PC-3 (cell line): ENCODE measurements around the gene SNF8. TPM values are rescaled to one million over a fixed set of nuclear protein-coding genes. Genes with fewer than 3 reads are reported as not detected.
A peak's percentile ranks its signal among the peaks of the same experiment; 100 is the strongest.
"Not testable (repeated sequence)": the region's sequence is repeated elsewhere in the genome, so short reads cannot be mapped to it uniquely, and the experiment has no call there.

Experiments
- ATAC-seq: fragments of 200-7000 bp; cut with Tn5 transposase; 2 replicates; pipeline ENCODE4 v1.9.1; 2020; ENCODE audit warnings: mild to moderate bottlenecking, moderate library complexity
- BruUV-seq: library from RNA; stranded (reverse); fragments of 400-500 nt; replicated peaks from 2 replicates; lab custom pipeline; 2021; lab: Mats Ljungman, UMichigan
- CTCF ChIA-PET: fragments of 300-600 bp; sonication (Branson Sonifier 250); formaldehyde crosslinking; loops from one replicate; lab custom pipeline; 2022; ENCODE audit warnings: antibody characterized with exemption; lab: Charles Lee
- POLR2A ChIA-PET: fragments of 300-600 bp; sonication (Branson Sonifier 250); formaldehyde crosslinking; loops from one replicate; lab custom pipeline; 2022; ENCODE audit warnings: antibody characterized with exemption; ENCODE audit not compliant: unreplicated experiment; lab: Charles Lee
- DNase-seq: peaks from one replicate; pipeline ENCODE4 v3.0.0-alpha.2; 2015
- H2AFZ ChIP-seq: fragments of 300-600 bp; sonication (generic); 2 replicates; pipeline ENCODE4 v1.6.0; 2016; ENCODE audit warnings: antibody characterized with exemption, low read length
- H3F3A ChIP-seq: fragments of 300-600 bp; sonication (generic); one replicate; pipeline ENCODE4 v1.6.0; 2017; ENCODE audit warnings: antibody characterized with exemption, low read length, control low read depth, mild to moderate bottlenecking; ENCODE audit not compliant: unreplicated experiment
- H3K27ac ChIP-seq: fragments of 300-600 bp; sonication (generic); 2 replicates; pipeline ENCODE4 v1.5.1; 2016; ENCODE audit warnings: mild to moderate bottlenecking, low read length
- H3K27me3 ChIP-seq: fragments of 300-600 bp; sonication (generic); 2 replicates; pipeline ENCODE4 v1.6.1; 2016; ENCODE audit warnings: low read length, mixed read lengths
- H3K36me3 ChIP-seq: fragments of 300-600 bp; sonication (generic); 2 replicates; pipeline ENCODE4 v1.6.1; 2016; ENCODE audit warnings: low read depth, mixed run types, low read length, mixed read lengths
- H3K4me1 ChIP-seq: fragments of 300-600 bp; sonication (generic); 2 replicates; pipeline ENCODE4 v1.5.1; 2016; ENCODE audit warnings: low read length; ENCODE audit not compliant: insufficient read depth
- H3K4me2 ChIP-seq: fragments of 300-600 bp; sonication (generic); 2 replicates; pipeline ENCODE4 v1.6.0; 2016; ENCODE audit warnings: low read length
- H3K4me3 ChIP-seq: fragments of 300-600 bp; sonication (generic); 2 replicates; pipeline ENCODE4 v1.5.1; 2016; ENCODE audit warnings: mild to moderate bottlenecking, low read length, mixed read lengths
- H3K79me2 ChIP-seq: fragments of 300-600 bp; sonication (generic); 2 replicates; pipeline ENCODE4 v1.6.1; 2017; ENCODE audit warnings: low read length, mixed read lengths
- H3K9ac ChIP-seq: fragments of 300-600 bp; sonication (generic); 2 replicates; pipeline ENCODE4 v1.6.0; 2016; ENCODE audit warnings: mild to moderate bottlenecking, low read length
- H3K9me2 ChIP-seq: fragments of 300-600 bp; sonication (generic); replicated peaks from 2 replicates; pipeline ENCODE4 v1.6.1; 2016; ENCODE audit warnings: mixed run types, low read length, mixed read lengths
- H3K9me3 ChIP-seq: fragments of 300-600 bp; sonication (generic); 2 replicates; pipeline ENCODE4 v1.6.1; 2016; ENCODE audit warnings: low read length, mixed read lengths
- H4K20me1 ChIP-seq: fragments of 300-600 bp; sonication (generic); 2 replicates; pipeline ENCODE4 v1.6.1; 2016; ENCODE audit warnings: low read length, mixed read lengths
- CTCF ChIP-seq: fragments of 300-600 bp; sonication (generic); conservative IDR thresholded peaks from 2 replicates; pipeline ENCODE4 v1.5.1; 2017; ENCODE audit warnings: antibody characterized with exemption, low read depth, mild to moderate bottlenecking, low read length
- EZH2 ChIP-seq: fragments of 300-600 bp; sonication (generic); IDR thresholded peaks from one replicate; pipeline ENCODE4 v1.6.1; 2017; ENCODE audit warnings: antibody characterized with exemption, mild to moderate bottlenecking, low read length; ENCODE audit not compliant: unreplicated experiment
- EZH2phosphoT487 ChIP-seq: fragments of 300-600 bp; sonication (generic); IDR thresholded peaks from 2 replicates; pipeline ENCODE4 v1.6.1; 2018; ENCODE audit warnings: mild to moderate bottlenecking, antibody characterized with exemption, low read length, borderline replicate concordance
- intact Hi-C: fragments of 100-400 bp; cut with micrococcal nuclease; formaldehyde crosslinking; loops from 2 replicates; pipeline ENCODE4 v1.9.0; 2023
- total RNA-seq: library from RNA; depleted of rRNA; stranded (reverse); fragments of >200 nt; gene quantifications from 2 replicates; pipeline ENCODE4 v1.2.3, GENCODE V29; 2014

SNF8 gene
- total RNA-seq, 1 experiment from 2014 or later = 278 TPM

DNA sequence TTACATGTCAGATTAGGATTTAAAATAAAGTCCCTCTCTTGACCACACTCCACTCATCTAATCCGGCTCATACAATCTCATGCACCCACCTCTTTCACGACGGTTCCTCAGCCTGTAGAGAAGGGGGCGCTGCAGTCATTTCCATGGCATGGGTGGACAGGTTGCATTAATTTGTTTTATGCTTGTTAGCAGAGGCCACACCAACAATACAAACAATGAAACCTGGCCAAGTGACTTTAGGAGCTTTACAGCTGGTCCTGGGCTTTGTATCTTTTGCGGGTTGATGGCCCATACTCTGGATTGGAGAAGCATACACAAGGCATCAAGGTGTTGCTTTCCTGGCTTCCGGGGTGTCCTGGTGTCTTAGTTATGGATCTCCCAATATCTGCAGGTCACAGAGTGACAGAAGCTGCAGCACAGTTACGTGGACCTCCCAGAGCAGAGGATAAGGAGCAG lies 9.7 kb upstream of the SNF8 start:
- H3K4me3 ChIP-seq = no peak overlapping the region
- BruUV-seq = no TSS peak
- peak overlapping the region; percentile 7 for H3K4me2 ChIP-seq
- no peaks in the 10 kb centered on the region for H3F3A ChIP-seq
- no peaks in the 10 kb centered on the region for H3K9me2 ChIP-seq
- peaks cover 4% of the 10 kb centered on the region; the same call in 1 of the 2 replicates for H3K4me1 ChIP-seq
- H3K27ac ChIP-seq = no peak overlapping the region
- no peaks in the 10 kb centered on the region for H4K20me1 ChIP-seq
- no peaks in the 10 kb centered on the region for H3K36me3 ChIP-seq
- CTCF ChIA-PET = interaction anchor here (0.6 to 2.8 kb wide), 5 partner anchors 10 to 280 kb away, joined by 3 to 34 read pairs (median 3); partner anchors contain the start of gene SNF8
- H3K27me3 ChIP-seq = no peaks in the 10 kb centered on the region
- intact Hi-C loops = loop anchor here (1.0 kb wide), 2 partner anchors 78 to 273 kb away; no protein-coding TSS in a partner anchor
- POLR2A ChIA-PET = interaction anchor here (0.6 kb wide), 1 partner anchor 307 kb away, joined by 4 read pairs; no protein-coding TSS in a partner anchor
- H3K9ac ChIP-seq = no peak overlapping the region
- no peaks in the 10 kb centered on the region for H3K9me3 ChIP-seq
- peak overlapping the region; percentile 51 for H2AFZ ChIP-seq
- DNase-seq = peak; percentile 81
- H3K79me2 ChIP-seq = no peaks in the 10 kb centered on the region
- TF ChIP-seq CTCF (peak; percentile 92), EZH2phosphoT487 (no peak), EZH2 (no peak)
- peak; percentile 97 for ATAC-seq

DNA sequence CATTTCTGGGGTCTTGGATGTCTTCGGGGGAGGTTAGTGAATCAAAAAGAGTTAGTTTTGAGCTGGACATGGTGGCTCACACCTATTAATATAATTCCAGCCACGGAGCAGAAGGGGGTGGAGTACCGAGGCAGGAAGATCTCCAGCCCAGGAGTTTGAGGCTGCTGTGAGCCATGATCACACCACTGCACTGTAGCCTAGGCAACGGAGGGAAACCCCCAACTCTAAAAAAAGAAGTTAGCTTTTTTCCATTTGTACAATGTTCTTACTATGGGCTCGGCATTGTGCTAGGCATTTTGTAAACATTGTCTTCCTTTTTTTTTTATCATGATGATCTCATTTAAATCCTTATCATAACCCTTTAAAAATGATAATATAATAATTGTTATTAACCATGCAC lies 8.3 kb upstream of the SNF8 start:
- no peak overlapping the region for H3K27ac ChIP-seq
- POLR2A ChIA-PET = no interaction called here
- CTCF ChIA-PET = interaction anchor here (2.8 kb wide), 1 partner anchor 80 kb away, joined by 34 read pairs; no protein-coding TSS in a partner anchor
- no peaks in the 10 kb centered on the region for H3K9me2 ChIP-seq
- H3K4me1 ChIP-seq = peaks cover 4% of the 10 kb centered on the region; the same call in 1 of the 2 replicates
- H3K27me3 ChIP-seq = no peaks in the 10 kb centered on the region
- no TSS peak for BruUV-seq
- H3K36me3 ChIP-seq = no peaks in the 10 kb centered on the region
- ATAC-seq (no peak), DNase-seq (no peak)
- H3K4me3 ChIP-seq = no peak overlapping the region
- no peaks in the 10 kb centered on the region for H4K20me1 ChIP-seq
- no peak for TF ChIP-seq EZH2
- no peak for TF ChIP-seq CTCF
- TF ChIP-seq EZH2phosphoT487 = no peak
- H3K9ac ChIP-seq = no peak overlapping the region
- H2AFZ ChIP-seq = peak overlapping the region; percentile 70
- intact Hi-C loops = no loop called here
- H3F3A ChIP-seq = no peaks in the 10 kb centered on the region
- no peaks in the 10 kb centered on the region for H3K9me3 ChIP-seq
- H3K79me2 ChIP-seq = no peaks in the 10 kb centered on the region
- H3K4me2 ChIP-seq = peak overlapping the region; percentile 23; the same call in 1 of the 2 replicates

DNA sequence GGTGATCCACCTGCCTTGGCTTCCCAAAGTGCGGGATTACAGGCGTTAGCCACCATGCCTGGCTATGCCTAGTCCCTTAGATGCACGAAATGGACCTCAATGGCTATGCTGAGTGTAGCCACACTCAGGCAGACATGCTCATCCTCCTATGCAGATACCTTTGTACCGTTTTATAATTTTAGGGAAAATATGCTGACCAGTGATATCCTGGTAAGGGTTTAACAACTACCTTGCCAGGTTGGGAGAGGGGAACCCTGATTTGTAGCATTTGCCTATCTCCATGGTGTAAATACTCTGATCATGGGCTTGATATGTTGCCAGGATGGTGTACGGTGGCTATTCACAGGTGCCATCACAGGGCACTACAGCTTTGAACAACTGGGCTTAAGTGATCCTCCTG lies 6.9 kb upstream of the SNF8 start:
- Histone ChIP-seq H3F3A (no peaks in the 10 kb centered on the region), H3K9ac (no peak overlapping the region), H2AFZ (no peak overlapping the region), H3K9me3 (no peaks in the 10 kb centered on the region), H4K20me1 (no peaks in the 10 kb centered on the region), H3K27me3 (no peaks in the 10 kb centered on the region), H3K4me1 (peaks cover 4% of the 10 kb centered on the region; the same call in 1 of the 2 replicates), H3K4me2 (no peak overlapping the region), H3K4me3 (no peak overlapping the region), H3K36me3 (no peaks in the 10 kb centered on the region), H3K79me2 (no peaks in the 10 kb centered on the region), H3K27ac (no peak overlapping the region), H3K9me2 (no peaks in the 10 kb centered on the region)
- TF ChIP-seq EZH2 = no peak
- TF ChIP-seq CTCF = no peak
- no peak for TF ChIP-seq EZH2phosphoT487
- intact Hi-C loops = no loop called here
- POLR2A ChIA-PET = no interaction called here
- BruUV-seq = no TSS peak
- ATAC-seq (no peak), DNase-seq (no peak)
- CTCF ChIA-PET = no interaction called here

DNA sequence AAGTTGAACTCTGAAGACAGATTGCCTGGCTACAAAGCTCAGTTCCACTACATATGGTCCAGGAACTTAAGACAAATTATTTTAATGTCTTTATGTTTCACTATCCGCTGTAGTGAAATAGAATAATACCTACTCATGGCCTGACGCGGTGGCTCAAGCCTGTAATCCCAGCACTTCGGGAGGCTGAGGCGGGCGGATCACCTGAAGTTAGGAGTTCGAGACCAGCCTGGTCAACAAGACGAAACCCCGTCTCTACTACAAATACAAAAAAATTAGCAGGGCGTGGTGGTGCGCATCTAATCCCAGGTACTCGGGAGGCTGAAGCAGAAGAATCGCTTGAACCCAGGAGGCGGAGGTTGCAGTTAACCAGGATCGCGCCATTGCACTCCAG lies 614 bp upstream of the SNF8 start:
- H4K20me1 ChIP-seq, intact Hi-C loops, H3K36me3 ChIP-seq, H3K27me3 ChIP-seq, H3K9me2 ChIP-seq, H3K9me3 ChIP-seq, H3F3A ChIP-seq, DNase-seq, BruUV-seq, ATAC-seq: not testable (repeated sequence)
- peaks cover 39% of the 10 kb centered on the region for H3K79me2 ChIP-seq
- peak overlapping the region; percentile 80 for H3K4me3 ChIP-seq
- ChIA-PET CTCF (interaction anchor here (1.0 kb wide), 2 partner anchors 9 to 88 kb away, joined by 3 read pairs; no protein-coding TSS in a partner anchor), POLR2A (interaction anchor here (0.5 to 1.1 kb wide), 7 partner anchors 29 to 108 kb away, joined by 3 to 6 read pairs (median 4); partner anchors contain the start of genes ATP5MC1 and UBE2Z)
- peak overlapping the region; percentile 87 for H3K9ac ChIP-seq
- H3K27ac ChIP-seq = peak overlapping the region; percentile 50
- peak overlapping the region; percentile 96 for H2AFZ ChIP-seq
- peaks cover 13% of the 10 kb centered on the region for H3K4me1 ChIP-seq
- H3K4me2 ChIP-seq = peak overlapping the region; percentile 100
